Body of pancreas (tissue), 4 donors: ENCODE measurements around the gene SAP130. TPM values are rescaled to one million over a fixed set of nuclear protein-coding genes. Genes with fewer than 3 reads are reported as not detected.

Experiments
- ATAC-seq: fragments of 150-250 bp; one replicate; pipeline ENCODE4 v1.9.1; 2016
- DNase-seq, 4 donors: peaks; one replicate each; pipeline ENCODE4 v3.0.0-alpha.2; 2019
- H3K27ac ChIP-seq, 4 donors: fragments of 200-600 bp; sonication (generic); 1 replicate in 3 of 4; 2 replicates in 1 of 4; pipeline versions ENCODE4 v1.5.1 to v1.6.1; 2016 to 2019; ENCODE audit warnings: mild to moderate bottlenecking in 1 of 4, mixed read lengths in 1 of 4, moderate library complexity in 1 of 4
- H3K27me3 ChIP-seq, 2 donors: fragments of 200-600 bp; sonication (generic); one replicate each; pipeline ENCODE4 v1.6.0; 2016; ENCODE audit warnings: mild to moderate bottlenecking in 1 of 2
- H3K36me3 ChIP-seq, 2 donors: fragments of 200-600 bp; sonication (generic); replicated peaks in 1 of 2; 2 replicates each; pipeline ENCODE4 v1.5.1; 2016; ENCODE audit warnings: low read depth in 2 of 2; ENCODE audit not compliant: insufficient read depth in 1 of 2
- H3K4me1 ChIP-seq: fragments of 200-600 bp; sonication (generic); one replicate; pipeline ENCODE4 v1.6.0; 2016
- H3K4me3 ChIP-seq, 2 donors: fragments of 200-600 bp; sonication (generic); 1 replicate in 1 of 2; 2 replicates in 1 of 2; pipeline ENCODE4 v1.5.1; 2016 to 2019
- H3K9me3 ChIP-seq, 3 donors: fragments of 200-600 bp; sonication (generic); 1 replicate in 2 of 3; 2 replicates in 1 of 3; pipeline ENCODE4 v1.5.1; 2016
- POLR2A ChIP-seq, 3 donors: fragments of 450-650 bp; IDR thresholded peaks; one replicate each; pipeline ENCODE4 v1.6.1; 2016; ENCODE audit warnings: antibody characterized with exemption in 3 of 3, mild to moderate bottlenecking in 2 of 3
- WGBS, 2 donors: methylation state at CpG; one replicate each; pipeline ENCODE4 v1.1.5; 2017; 5-methylcytosine and 5-hydroxymethylcytosine counted together
- intact Hi-C: fragments of 100-400 bp; cut with DNase I; formaldehyde crosslinking; loops from one replicate; pipeline ENCODE4 v1.15.1; 2023
- total RNA-seq, 2 donors: library from RNA; depleted of rRNA; stranded (reverse); fragments of >200 nt; gene quantifications; one replicate each; pipeline ENCODE4 v1.1.0, GENCODE V29; 2016
- TF ChIP-seq, protein P1 (sequence below), 7 experiments: fragments of 450-650 bp in 4 of 7; fragments of 200-600 bp in 3 of 7; sonication (generic) in 3 of 7; IDR thresholded peaks; one replicate each; pipeline ENCODE4 v1.5.1; 2016 to 2019; ENCODE audit warnings: antibody characterized with exemption in 7 of 7

The SAP130 gene
- total RNA-seq, 2 donors from 2014 or later, result 4.4 to 4.6 TPM

DNA sequence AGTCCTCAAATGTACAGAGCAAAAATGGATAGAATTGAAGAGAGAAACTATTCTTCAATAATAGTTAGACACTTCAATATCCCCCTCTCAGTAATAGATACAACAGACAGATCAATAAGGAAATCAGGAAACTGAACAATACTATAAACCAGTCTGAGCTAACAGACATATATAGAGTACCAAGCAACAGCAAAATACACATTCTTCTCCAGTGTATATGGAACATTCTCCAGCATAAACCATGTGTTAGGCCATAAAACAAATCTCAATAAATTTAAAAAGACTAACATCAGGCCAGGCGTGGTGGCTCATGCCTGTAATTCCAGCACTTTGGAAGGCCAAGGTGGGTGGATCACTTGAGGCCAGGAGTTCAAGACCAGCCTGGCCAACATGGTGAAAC is 98.4 kb downstream of the SAP130 start:
- ATAC-seq, result no peak
- DNase-seq, result no peak
- Histone ChIP-seq H3K27me3 (no peaks in the 10 kb centered on the region), H3K27ac (no peak overlapping the region), H3K9me3 (no peaks in the 10 kb centered on the region), H3K36me3 (no peaks in the 10 kb centered on the region), H3K4me1 (no peaks in the 10 kb centered on the region), H3K4me3 (no peak overlapping the region)
- no peak for TF ChIP-seq POLR2A (IDR thresholded peaks at IDR 0.05)
- TF ChIP-seq, protein P1, sequence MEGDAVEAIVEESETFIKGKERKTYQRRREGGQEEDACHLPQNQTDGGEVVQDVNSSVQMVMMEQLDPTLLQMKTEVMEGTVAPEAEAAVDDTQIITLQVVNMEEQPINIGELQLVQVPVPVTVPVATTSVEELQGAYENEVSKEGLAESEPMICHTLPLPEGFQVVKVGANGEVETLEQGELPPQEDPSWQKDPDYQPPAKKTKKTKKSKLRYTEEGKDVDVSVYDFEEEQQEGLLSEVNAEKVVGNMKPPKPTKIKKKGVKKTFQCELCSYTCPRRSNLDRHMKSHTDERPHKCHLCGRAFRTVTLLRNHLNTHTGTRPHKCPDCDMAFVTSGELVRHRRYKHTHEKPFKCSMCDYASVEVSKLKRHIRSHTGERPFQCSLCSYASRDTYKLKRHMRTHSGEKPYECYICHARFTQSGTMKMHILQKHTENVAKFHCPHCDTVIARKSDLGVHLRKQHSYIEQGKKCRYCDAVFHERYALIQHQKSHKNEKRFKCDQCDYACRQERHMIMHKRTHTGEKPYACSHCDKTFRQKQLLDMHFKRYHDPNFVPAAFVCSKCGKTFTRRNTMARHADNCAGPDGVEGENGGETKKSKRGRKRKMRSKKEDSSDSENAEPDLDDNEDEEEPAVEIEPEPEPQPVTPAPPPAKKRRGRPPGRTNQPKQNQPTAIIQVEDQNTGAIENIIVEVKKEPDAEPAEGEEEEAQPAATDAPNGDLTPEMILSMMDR (IDR thresholded peaks at IDR 0.05), result no peak
- intact Hi-C loops, result no loop called here
- WGBS, 2 donors, result 88 to 92% methylated on average over 1 of the region's 1 CpG

DNA sequence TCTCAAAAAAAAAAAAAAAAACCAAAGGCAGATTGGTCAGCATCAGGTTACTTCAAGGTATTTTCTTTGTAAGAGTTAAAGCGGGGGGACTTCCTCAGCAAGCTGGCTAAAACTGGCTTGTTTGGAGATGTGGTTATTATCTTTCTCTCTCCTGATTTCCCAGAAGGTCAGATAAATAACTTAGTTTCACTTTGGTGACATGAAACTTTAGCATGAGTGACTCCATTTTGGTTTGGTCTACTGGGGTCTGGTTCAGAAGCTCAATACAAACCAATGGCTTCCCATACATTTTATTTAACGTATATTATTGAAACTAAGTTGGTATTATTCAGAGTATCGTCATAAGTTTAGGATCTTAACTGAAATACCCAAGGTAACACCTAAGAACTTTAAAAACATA is 100.5 kb downstream of the SAP130 start:
- Histone ChIP-seq H3K27me3 (no peaks in the 10 kb centered on the region), H3K9me3 (no peaks in the 10 kb centered on the region), H3K4me3 (no peak overlapping the region), H3K27ac (no peak overlapping the region), H3K4me1 (peaks cover 6% of the 10 kb centered on the region), H3K36me3 (no peaks in the 10 kb centered on the region)
- no peak for ATAC-seq
- no peak for TF ChIP-seq POLR2A (IDR thresholded peaks at IDR 0.05)
- TF ChIP-seq, protein P1 (IDR thresholded peaks at IDR 0.05), result no peak
- no peak for DNase-seq
- WGBS, 2 donors, result 88 to 90% methylated on average over 3 of the region's 3 CpGs
- intact Hi-C loops, result no loop called here

DNA sequence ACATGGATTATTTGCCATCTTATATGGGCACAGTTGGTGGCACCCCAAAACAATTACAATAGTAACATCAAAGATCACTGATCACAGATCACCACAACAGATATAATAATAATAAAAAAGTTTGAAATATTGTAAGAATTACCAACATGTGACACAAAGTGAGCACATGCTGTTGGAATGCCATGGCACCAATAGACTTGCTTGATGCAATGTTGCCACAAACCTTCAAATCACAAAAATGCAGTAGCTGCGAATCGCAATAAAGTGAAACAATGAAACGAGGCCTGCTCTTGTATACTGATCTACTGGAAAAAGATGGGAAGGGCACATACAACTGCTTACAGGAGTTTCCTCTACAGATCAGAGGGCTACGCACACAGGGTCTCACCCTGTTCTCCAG is 109.9 kb downstream of the SAP130 start:
- Histone ChIP-seq H3K9me3 (no peaks in the 10 kb centered on the region), H3K27me3 (no peaks in the 10 kb centered on the region), H3K36me3 (no peaks in the 10 kb centered on the region), H3K27ac (no peak overlapping the region), H3K4me3 (no peak overlapping the region), H3K4me1 (peaks cover 7% of the 10 kb centered on the region)
- WGBS, 2 donors, result 81 to 93% methylated on average over 4 of the region's 4 CpGs
- ATAC-seq (no peak), DNase-seq (no peak)
- intact Hi-C loops, result no loop called here
- TF ChIP-seq POLR2A (IDR thresholded peaks at IDR 0.05), result no peak
- TF ChIP-seq, protein P1 (IDR thresholded peaks at IDR 0.05), result no peak

DNA sequence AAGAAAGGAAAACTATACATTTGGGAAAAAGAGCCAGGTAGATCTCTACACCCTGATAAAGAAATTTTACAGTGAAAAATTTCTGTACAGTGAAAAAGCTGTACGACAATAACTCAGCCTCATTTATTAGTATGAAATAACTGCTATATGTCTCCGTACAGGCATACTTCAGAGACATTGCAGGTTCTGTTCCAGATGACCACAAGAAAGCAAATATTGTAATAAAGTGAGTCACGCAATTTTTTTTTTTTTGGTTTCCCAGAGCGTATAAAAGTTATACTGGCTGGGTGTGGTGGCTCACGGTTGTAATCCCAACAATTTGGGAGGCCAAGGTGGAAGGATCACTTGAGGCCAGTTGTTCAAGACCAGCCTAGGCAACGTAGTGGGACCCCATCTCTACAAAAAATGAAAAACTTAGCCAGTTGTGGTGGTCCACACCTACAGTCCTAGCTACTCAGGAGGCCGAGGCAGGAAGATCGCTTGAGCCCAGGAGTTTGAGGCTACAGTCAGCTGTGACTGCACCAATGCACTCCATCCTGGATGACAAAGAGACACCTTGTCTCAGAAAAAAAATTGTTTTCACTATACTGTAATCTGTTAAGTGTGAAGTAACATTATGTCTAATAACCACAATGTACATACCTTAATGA is 113.9 kb downstream of the SAP130 start:
- Histone ChIP-seq H3K27me3 (no peaks in the 10 kb centered on the region), H3K9me3 (no peaks in the 10 kb centered on the region), H3K4me1 (no peaks in the 10 kb centered on the region), H3K27ac (no peak overlapping the region), H3K4me3 (no peak overlapping the region), H3K36me3 (no peaks in the 10 kb centered on the region)
- TF ChIP-seq POLR2A (IDR thresholded peaks at IDR 0.05), result no peak
- TF ChIP-seq, protein P1 (IDR thresholded peaks at IDR 0.05), result no peak
- no peak for DNase-seq
- intact Hi-C loops, result no loop called here
- 84 to 89% methylated on average over 6 to 8 of the region's 8 CpGs for WGBS, 2 donors
- no peak for ATAC-seq

DNA sequence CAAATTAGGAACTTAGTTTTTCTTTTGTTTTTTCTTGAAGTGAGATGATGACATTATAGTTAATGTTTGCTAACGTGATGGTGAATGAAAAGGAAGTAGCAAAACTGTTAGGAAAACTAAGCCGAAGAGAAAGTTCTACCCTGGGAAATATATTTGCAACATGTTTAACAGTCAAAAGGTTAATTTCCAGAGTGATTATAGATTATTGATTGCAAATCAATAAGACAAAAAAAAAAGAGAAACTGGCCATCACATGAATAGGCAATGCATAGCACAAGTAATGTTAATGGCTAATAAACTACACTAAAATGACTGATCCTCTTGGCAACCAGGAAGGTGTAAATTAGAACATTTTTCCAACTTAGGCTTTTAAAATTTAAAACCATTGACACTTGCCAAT is 116.1 kb downstream of the SAP130 start:
- H3K36me3 ChIP-seq, result no peaks in the 10 kb centered on the region
- H3K9me3 ChIP-seq, result no peaks in the 10 kb centered on the region
- no peaks in the 10 kb centered on the region for H3K4me1 ChIP-seq
- WGBS, 2 donors, result 55 to 71% methylated on average over 2 of the region's 2 CpGs
- intact Hi-C loops, result no loop called here
- no peak overlapping the region for H3K27ac ChIP-seq
- H3K4me3 ChIP-seq, result no peak overlapping the region
- no peak for ATAC-seq
- TF ChIP-seq POLR2A (IDR thresholded peaks at IDR 0.05), result no peak
- TF ChIP-seq, protein P1 (IDR thresholded peaks at IDR 0.05), result no peak
- DNase-seq, result no peak
- no peaks in the 10 kb centered on the region for H3K27me3 ChIP-seq
